ENCODE data around the gene PRAC1.

Gene PRAC1

GRCh38 chr17:48746916-48747444 lies 24.7 kb upstream of the PRAC1 start:
- DNase-seq, result no peak

GRCh38 chr17:48745381-48746275 lies 23.3 kb upstream of the PRAC1 start:
- no peak for DNase-seq

- no peak for DNase-seq
These were observed 18.2 kb upstream of the PRAC1 start for GRCh38 chr17:48740537-48740936.

GRCh38 chr17:48738803-48739526 lies 16.6 kb upstream of the PRAC1 start:
- no peak for DNase-seq

- DNase-seq, result no peak
These were observed 16.1 kb upstream of the PRAC1 start for GRCh38 chr17:48738424-48738802.

GRCh38 chr17:48737330-48738043 lies 15.2 kb upstream of the PRAC1 start:
- DNase-seq, result no peak

- DNase-seq, result no peak
These were observed 12.7 kb upstream of the PRAC1 start for GRCh38 chr17:48735062-48735351.

GRCh38 chr17:48734333-48735061 lies 12.2 kb upstream of the PRAC1 start:
- no peak for DNase-seq

- no peak for DNase-seq
These were observed 11.5 kb upstream of the PRAC1 start for GRCh38 chr17:48733632-48734328.

GRCh38 chr17:48732688-48733629 lies 10.6 kb upstream of the PRAC1 start:
- no peak for DNase-seq

GRCh38 chr17:48731355-48731754 lies 9.0 kb upstream of the PRAC1 start:
- no peak for DNase-seq

- no peak for DNase-seq
These were observed 7.9 kb upstream of the PRAC1 start for GRCh38 chr17:48730240-48730550.

GRCh38 chr17:48729335-48730239 lies 7.3 kb upstream of the PRAC1 start:
- no peak for DNase-seq

GRCh38 chr17:48728232-48729231 lies 6.2 kb upstream of the PRAC1 start, which contains the start of gene HOXB13:
HOXB13 (minus strand) TSS chr17:48728750; CDS start chr17:48728593, 157 bp downstream.
- peak; percentile 30 to 48 for DNase-seq

GRCh38 chr17:48727415-48728175 lies 5.3 kb upstream of the PRAC1 start:
- DNase-seq, result no peak

- DNase-seq, result no peak
These were observed 4.6 kb upstream of the PRAC1 start for GRCh38 chr17:48726916-48727286.

GRCh38 chr17:48726114-48726915 lies 4.0 kb upstream of the PRAC1 start:
- no peak for DNase-seq

Measured in stimulated activated CD4-positive, alpha-beta T cell treated with anti-CD3 and anti-CD28 coated beads, Interleukin-4, amount 100 ng/mL, for 4 hours (primary cell).